GM18867 (cell line): ENCODE measurements around the gene C12orf54.
"Not testable (repeated sequence)": the region's sequence is repeated elsewhere in the genome, so short reads cannot be mapped to it uniquely, and the experiment has no call there.

Experiments used
- ATAC-seq: cut with Tn5 transposase; IDR thresholded peaks from one replicate; pipeline ENCODE4 v1.9.1; 2021; ENCODE audit warnings: mild to moderate bottlenecking, moderate library complexity; ENCODE audit not compliant: unreplicated experiment

The C12orf54 gene

GRCh38 chr12:48482198-48482597, at the start of gene C12orf54:
TSS of gene C12orf54 (plus strand) at chr12:48482498. CDS start at chr12:48483297, 799 bp downstream.
- ATAC-seq, result no peak

GRCh38 chr12:48434016-48434415, 48.3 kb upstream of the C12orf54 start:
- not testable (repeated sequence) for ATAC-seq

GRCh38 chr12:48441069-48441468, 41.2 kb upstream of the C12orf54 start:
- ATAC-seq, result no peak

GRCh38 chr12:48442179-48442847, 40.0 kb upstream of the C12orf54 start:
- ATAC-seq, result peak; percentile 68

GRCh38 chr12:48445538-48445937, 36.8 kb upstream of the C12orf54 start:
- ATAC-seq, result no peak

- ATAC-seq, result no peak
These were observed 36.0 kb upstream of the C12orf54 start for GRCh38 chr12:48446161-48446776.

GRCh38 chr12:48447755-48448154, 34.5 kb upstream of the C12orf54 start:
- ATAC-seq, result no peak

- ATAC-seq, result no peak
These were observed 30.9 kb upstream of the C12orf54 start for GRCh38 chr12:48451372-48451771.

GRCh38 chr12:48452961-48453360, 29.3 kb upstream of the C12orf54 start:
- ATAC-seq, result not testable (repeated sequence)

- ATAC-seq, result no peak
These were observed 27.6 kb upstream of the C12orf54 start for GRCh38 chr12:48454667-48455066.

GRCh38 chr12:48455116-48455515, 27.2 kb upstream of the C12orf54 start:
- ATAC-seq, result no peak

GRCh38 chr12:48459259-48459658, 23.0 kb upstream of the C12orf54 start:
- ATAC-seq, result no peak

- not testable (repeated sequence) for ATAC-seq
These were observed 13.3 kb upstream of the C12orf54 start for GRCh38 chr12:48469027-48469426.

- no peak for ATAC-seq
These were observed 10.0 kb upstream of the C12orf54 start, which contains the start of gene ANP32D for GRCh38 chr12:48472259-48472658. TSS of gene ANP32D (plus strand) at chr12:48472559. CDS start at chr12:48472665, 106 bp downstream.

- ATAC-seq, result no peak
These were observed 9.2 kb upstream of the C12orf54 start for GRCh38 chr12:48473061-48473460.

GRCh38 chr12:48474497-48474896, 7.8 kb upstream of the C12orf54 start:
- not testable (repeated sequence) for ATAC-seq

- ATAC-seq, result no peak
These were observed 632 bp downstream of the C12orf54 start for GRCh38 chr12:48482930-48483329.

GRCh38 chr12:48486261-48486660, 4.0 kb downstream of the C12orf54 start:
- no peak for ATAC-seq

GRCh38 chr12:48486679-48487078, 4.4 kb downstream of the C12orf54 start:
- ATAC-seq, result no peak

- peak; percentile 98 for ATAC-seq
These were observed 6.7 kb downstream of the C12orf54 start for GRCh38 chr12:48489012-48489411.

GRCh38 chr12:48489456-48489855, 7.2 kb downstream of the C12orf54 start:
- not testable (repeated sequence) for ATAC-seq

GRCh38 chr12:48500281-48500680, 18.0 kb downstream of the C12orf54 start:
- not testable (repeated sequence) for ATAC-seq
